Measurements from ENCODE around the gene NOVA2. TPM values are rescaled to one million over a fixed set of nuclear protein-coding genes. Genes with fewer than 3 reads are reported as not detected.

NOVA2 gene
- total RNA-seq, 2 donors from 2014 or later = 1.5 to 3.9 TPM

DNA sequence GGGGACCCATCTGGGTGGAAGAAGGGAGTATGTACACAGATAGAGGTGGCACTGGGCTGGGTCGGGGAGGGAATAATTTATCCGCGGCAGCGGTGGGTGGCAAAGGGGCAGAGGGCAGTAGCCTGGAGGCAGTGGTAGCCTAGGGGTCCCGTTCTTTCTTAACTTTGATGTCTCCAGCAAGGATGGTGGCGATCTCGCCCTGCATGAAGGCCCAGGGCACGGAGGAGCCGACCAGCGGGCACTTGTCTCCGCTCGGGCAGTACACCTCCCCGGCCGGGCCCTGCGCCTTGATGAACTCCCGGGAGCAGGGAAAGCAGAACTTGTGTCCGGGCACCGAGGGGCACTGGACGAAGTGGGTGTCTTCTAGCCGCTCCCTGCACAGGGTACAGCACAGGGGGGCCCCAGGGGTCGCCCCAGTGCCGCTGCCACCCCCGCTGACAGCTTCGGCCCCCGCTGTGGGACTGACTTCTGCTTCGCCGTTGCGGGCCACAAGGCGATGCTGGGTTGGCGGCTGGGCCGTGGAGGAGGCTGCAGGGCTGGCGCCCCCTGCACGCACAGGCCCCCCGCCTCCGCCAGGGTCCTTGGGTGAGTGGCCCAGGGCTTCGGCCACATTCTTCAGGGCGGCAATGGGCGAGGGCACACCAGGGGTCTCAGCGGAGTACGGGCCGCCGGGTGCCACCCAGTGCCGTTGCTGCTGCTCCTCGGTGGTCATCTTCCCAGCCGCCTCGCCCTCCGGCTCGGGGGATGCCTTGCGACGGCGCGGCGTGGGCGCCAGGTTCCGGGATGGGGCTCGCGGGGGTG lies 89.6 kb downstream of the NOVA2 start:
- Histone ChIP-seq H3K27ac (no peak overlapping the region), H3K4me3 (no peak overlapping the region), H3K36me3 (peaks cover 10% of the 10 kb centered on the region), H3K9me3 (no peaks in the 10 kb centered on the region), H3K4me1 (peaks cover 0 to 44% of the 10 kb centered on the region in 2 donors), H3K27me3 (no peaks in the 10 kb centered on the region)
- DNase-seq (ENCODE audit: low spot score) = no peak
- TF ChIP-seq, protein P1, sequence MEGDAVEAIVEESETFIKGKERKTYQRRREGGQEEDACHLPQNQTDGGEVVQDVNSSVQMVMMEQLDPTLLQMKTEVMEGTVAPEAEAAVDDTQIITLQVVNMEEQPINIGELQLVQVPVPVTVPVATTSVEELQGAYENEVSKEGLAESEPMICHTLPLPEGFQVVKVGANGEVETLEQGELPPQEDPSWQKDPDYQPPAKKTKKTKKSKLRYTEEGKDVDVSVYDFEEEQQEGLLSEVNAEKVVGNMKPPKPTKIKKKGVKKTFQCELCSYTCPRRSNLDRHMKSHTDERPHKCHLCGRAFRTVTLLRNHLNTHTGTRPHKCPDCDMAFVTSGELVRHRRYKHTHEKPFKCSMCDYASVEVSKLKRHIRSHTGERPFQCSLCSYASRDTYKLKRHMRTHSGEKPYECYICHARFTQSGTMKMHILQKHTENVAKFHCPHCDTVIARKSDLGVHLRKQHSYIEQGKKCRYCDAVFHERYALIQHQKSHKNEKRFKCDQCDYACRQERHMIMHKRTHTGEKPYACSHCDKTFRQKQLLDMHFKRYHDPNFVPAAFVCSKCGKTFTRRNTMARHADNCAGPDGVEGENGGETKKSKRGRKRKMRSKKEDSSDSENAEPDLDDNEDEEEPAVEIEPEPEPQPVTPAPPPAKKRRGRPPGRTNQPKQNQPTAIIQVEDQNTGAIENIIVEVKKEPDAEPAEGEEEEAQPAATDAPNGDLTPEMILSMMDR (IDR thresholded peaks at IDR 0.05) = no peak

MicroRNA genes within 50 kb of the gene (microRNA counts, 767-probe panel; counts per million panel counts)
- microRNA hsa-miR-769-3p (0 to 31.0 counts per million in 2 donors), microRNA hsa-miR-769-5p (0 to 1,139 counts per million in 2 donors)

Small RNA genes within 50 kb of the gene (microRNA-seq; reads per million reads assigned to microRNA genes)
- gene MIR769 (ENCODE audit: borderline number of aligned reads in 2 of 2, borderline replicate concordance in 1 of 2) = 36.1 to 48.9 reads per million in 2 donors

Other genes starting within 250 kb of the NOVA2 start
- gene FBXO46, start 243.0 kb downstream of the NOVA2 start, total RNA-seq = 10 to 100 TPM; 11.6 to 12.1 TPM
- under 1 TPM; 0.78 to 0.90 TPM for gene MEIOSIN, start 240.4 kb downstream of the NOVA2 start, total RNA-seq
- 10 to 100 TPM in 1 of 2 donors, 1 to 10 TPM in 1; 9.3 to 18.6 TPM for gene SIX5, start 204.6 kb downstream of the NOVA2 start, total RNA-seq
- 100 to 1,000 TPM; 107 to 214 TPM for gene DMPK, start 191.4 kb downstream of the NOVA2 start, total RNA-seq
- gene DMWD, start 181.0 kb downstream of the NOVA2 start, total RNA-seq = 10 to 100 TPM; 41.5 to 55.9 TPM
- not detected for gene RSPH6A, start 158.6 kb downstream of the NOVA2 start, total RNA-seq
- 10 to 100 TPM; 16.4 to 20.6 TPM for gene SYMPK, start 110.7 kb downstream of the NOVA2 start, total RNA-seq
- not detected for gene FOXA3, start 109.5 kb downstream of the NOVA2 start, total RNA-seq
- 10 to 100 TPM; 24.2 to 30.5 TPM for gene IRF2BP1, start 87.7 kb downstream of the NOVA2 start, total RNA-seq
- gene MYPOP, start 71.3 kb downstream of the NOVA2 start, total RNA-seq = 1 to 10 TPM; 6.0 to 7.2 TPM
- not detected for gene NANOS2, start 59.1 kb downstream of the NOVA2 start, total RNA-seq
- 1 to 10 TPM; 5.3 to 7.8 TPM for gene CCDC61, start 21.6 kb upstream of the NOVA2 start, total RNA-seq
- not detected for gene PGLYRP1, start 49.2 kb upstream of the NOVA2 start, total RNA-seq
- gene IGFL4, start 67.1 kb upstream of the NOVA2 start, total RNA-seq = not detected
- gene IGFL3, start 150.8 kb upstream of the NOVA2 start, total RNA-seq = not detected
- gene IGFL2, start 174.4 kb upstream of the NOVA2 start, total RNA-seq = 1 to 10 TPM in 1 of 2 donors, not detected in 1; 1.8 TPM